Lower leg skin (tissue), 4 donors: ENCODE results near the gene SUN1. TPM values are rescaled to one million over a fixed set of nuclear protein-coding genes. Genes with fewer than 3 reads are reported as not detected.
A peak's percentile ranks its signal among the peaks of the same experiment; 100 is the strongest.
"Not testable (repeated sequence)": the region's sequence is repeated elsewhere in the genome, so short reads cannot be mapped to it uniquely, and the experiment has no call there.

Source experiments
- DNase-seq, 2 donors: peaks; one replicate each; pipeline ENCODE4 v3.0.0-alpha.2; 2019; ENCODE audit warnings: low spot score in 2 of 2
- H3K4me3 ChIP-seq: fragments of 200-600 bp; sonication (generic); 2 replicates; pipeline ENCODE4 v1.5.1; 2017; ENCODE audit warnings: mild to moderate bottlenecking, low read depth; ENCODE audit not compliant: poor library complexity, severe bottlenecking
- CTCF ChIP-seq, 3 donors: fragments of 450-650 bp; IDR thresholded peaks; one replicate each; pipeline ENCODE4 v1.5.1; 2016; ENCODE audit warnings: antibody characterized with exemption in 3 of 3, mild to moderate bottlenecking in 3 of 3, moderate library complexity in 2 of 3
- POLR2A ChIP-seq, 2 donors: fragments of 450-650 bp; IDR thresholded peaks; one replicate each; pipeline ENCODE4 v1.6.1; 2016 to 2017; ENCODE audit warnings: antibody characterized with exemption in 2 of 2, mild to moderate bottlenecking in 1 of 2, moderate library complexity in 1 of 2
- WGBS, 2 donors: methylation state at CpG; one replicate each; pipeline ENCODE4 v1.1.5; 2018; 5-methylcytosine and 5-hydroxymethylcytosine counted together
- intact Hi-C: fragments of 100-400 bp; cut with DNase I; formaldehyde crosslinking; loops from one replicate; pipeline ENCODE4 v1.15.0; 2023; ENCODE audit warnings: low total_unique reads
- total RNA-seq, 4 donors: library from RNA; depleted of rRNA; stranded (reverse); fragments of >200 nt; gene quantifications; one replicate each; pipeline ENCODE4 v1.1.0, GENCODE V29; 2016

Gene SUN1
- total RNA-seq, 4 donors from 2014 or later, result 265 to 429 (median 271) TPM

GRCh38 chr7:786472-787255, 45.6 kb upstream of the SUN1 start:
- WGBS, 2 donors, result 43 to 54% methylated on average over 8 to 10 of the region's 11 CpGs
- intact Hi-C loops, result loop anchor here (2.0 kb wide), 1 partner anchor 86 kb away; no protein-coding TSS in a partner anchor
- peak; percentile 65 to 96 for DNase-seq
- peak in 1 of 3 donors; percentile 64 for TF ChIP-seq CTCF (IDR thresholded peaks at IDR 0.05)
- no peak for TF ChIP-seq POLR2A (IDR thresholded peaks at IDR 0.05)
- H3K4me3 ChIP-seq, result no peak overlapping the region

- no peak for DNase-seq
- H3K4me3 ChIP-seq, result no peak overlapping the region
- WGBS, 2 donors, result 93 to 95% methylated on average over 27 of the region's 27 CpGs
- intact Hi-C loops, result loop anchor here (2.0 kb wide), 1 partner anchor 85 kb away; no protein-coding TSS in a partner anchor
- no peak for TF ChIP-seq CTCF (IDR thresholded peaks at IDR 0.05)
- TF ChIP-seq POLR2A (IDR thresholded peaks at IDR 0.05), result no peak
Measured at GRCh38 chr7:787332-788240, 44.7 kb upstream of the SUN1 start.

- DNase-seq, result no peak
- TF ChIP-seq POLR2A (IDR thresholded peaks at IDR 0.05) (no peak), CTCF (IDR thresholded peaks at IDR 0.05) (no peak)
- no peak overlapping the region for H3K4me3 ChIP-seq
- intact Hi-C loops, result no loop called here
- WGBS, 2 donors, result 86 to 88% methylated on average over 5 of the region's 5 CpGs
Measured at GRCh38 chr7:791519-791918, 40.8 kb upstream of the SUN1 start.

GRCh38 chr7:794207-794606, 38.1 kb upstream of the SUN1 start:
- no peak overlapping the region for H3K4me3 ChIP-seq
- 90% methylated on average over 5 of the region's 5 CpGs for WGBS, 2 donors
- intact Hi-C loops, result no loop called here
- TF ChIP-seq POLR2A (IDR thresholded peaks at IDR 0.05) (no peak), CTCF (IDR thresholded peaks at IDR 0.05) (no peak)
- DNase-seq, result no peak

GRCh38 chr7:794671-795329, 37.5 kb upstream of the SUN1 start:
- WGBS, 2 donors, result 85 to 90% methylated on average over 21 to 31 of the region's 31 CpGs
- no peak for DNase-seq
- intact Hi-C loops, result no loop called here
- no peak overlapping the region for H3K4me3 ChIP-seq
- TF ChIP-seq CTCF (IDR thresholded peaks at IDR 0.05) (no peak), POLR2A (IDR thresholded peaks at IDR 0.05) (no peak)

- 76 to 87% methylated on average over 6 of the region's 10 CpGs for WGBS, 2 donors
- intact Hi-C loops, H3K4me3 ChIP-seq, DNase-seq: not testable (repeated sequence)
Measured at GRCh38 chr7:796434-797169, 35.7 kb upstream of the SUN1 start.
